Measurements from ENCODE around the gene ENO2.

- TF ChIP-seq EZH2 (IDR thresholded peaks at IDR 0.05; ENCODE audit: borderline replicate concordance, low read depth, low read length, poor library complexity, severe bottlenecking) = no peak
- TF ChIP-seq CTCF (conservative IDR thresholded peaks at IDR 0.05; ENCODE audit: low read depth, low read length) = no peak
Observed at GRCh38 chr12:6936636-6937480, 22.5 kb downstream of the ENO2 start.

All from A673 (cell line).